Esophagus muscularis mucosa (tissue), 4 donors: ENCODE results near the gene MGST2. TPM values are rescaled to one million over a fixed set of nuclear protein-coding genes. Genes with fewer than 3 reads are reported as not detected.

Experiments
- DNase-seq: peaks from one replicate; pipeline ENCODE4 v3.0.0-alpha.2; 2017; ENCODE audit errors: extremely low spot score
- H3K27ac ChIP-seq, 4 donors: fragments of 200-600 bp; sonication (generic); replicated peaks in 1 of 4; 1 replicate in 3 of 4; 2 replicates in 1 of 4; pipeline ENCODE4 v1.5.1; 2016 to 2019; ENCODE audit warnings: mild to moderate bottlenecking in 1 of 4
- H3K27me3 ChIP-seq, 4 donors: fragments of 200-600 bp; sonication (generic); one replicate each; pipeline versions ENCODE4 v1.5.1 to v1.6.0; 2016 to 2019
- H3K36me3 ChIP-seq, 4 donors: fragments of 200-600 bp; sonication (generic); one replicate each; pipeline ENCODE4 v1.5.1; 2016 to 2019
- H3K4me1 ChIP-seq, 4 donors: fragments of 200-600 bp; sonication (generic); one replicate each; pipeline ENCODE4 v1.5.1; 2016 to 2019
- H3K4me3 ChIP-seq, 4 donors: fragments of 200-600 bp; sonication (generic); 1 replicate in 2 of 4; 2 replicates in 2 of 4; pipeline ENCODE4 v1.5.1; 2016 to 2019; ENCODE audit warnings: mild to moderate bottlenecking in 4 of 4, moderate library complexity in 1 of 4
- H3K9me3 ChIP-seq, 4 donors: fragments of 200-600 bp; sonication (generic); 1 replicate in 3 of 4; 2 replicates in 1 of 4; pipeline ENCODE4 v1.5.1; 2016 to 2019
- EP300 ChIP-seq: sonication (generic); formaldehyde crosslinking; IDR thresholded peaks from one replicate; pipeline ENCODE4 v1.6.1; 2017; ENCODE audit warnings: antibody characterized with exemption
- POLR2A ChIP-seq: fragments of 450-650 bp; IDR thresholded peaks from one replicate; pipeline ENCODE4 v1.6.1; 2017; ENCODE audit warnings: antibody characterized with exemption, moderate library complexity, mild to moderate bottlenecking, low read depth
- POLR2AphosphoS5 ChIP-seq, 2 donors: sonication (generic); formaldehyde crosslinking; IDR thresholded peaks; one replicate each; pipeline ENCODE4 v1.6.1; 2017; ENCODE audit warnings: antibody characterized with exemption in 2 of 2
- WGBS: methylation state at CpG from one replicate; pipeline ENCODE4 v1.1.5; 2018; 5-methylcytosine and 5-hydroxymethylcytosine counted together
- intact Hi-C: fragments of 100-400 bp; cut with DNase I; formaldehyde crosslinking; loops from one replicate; pipeline ENCODE4 v1.15.1; 2023
- total RNA-seq, 4 donors: library from RNA; depleted of rRNA; stranded (reverse); fragments of >200 nt; gene quantifications; one replicate each; pipeline versions ENCODE4 v1.1.0 to v1.2.1, GENCODE V29; 2016
- TF ChIP-seq, protein P1 (sequence below), 3 experiments: fragments of 200-600 bp in 2 of 3; fragments of 450-650 bp in 1 of 3; sonication (generic) in 2 of 3; IDR thresholded peaks; one replicate each; pipeline ENCODE4 v1.5.1; 2017 to 2019; ENCODE audit warnings: antibody characterized with exemption in 3 of 3, mild to moderate bottlenecking in 2 of 3, moderate library complexity in 1 of 3

MGST2 gene
- total RNA-seq, 4 donors from 2014 or later = 28.7 to 39.7 (median 34.2) TPM

DNA sequence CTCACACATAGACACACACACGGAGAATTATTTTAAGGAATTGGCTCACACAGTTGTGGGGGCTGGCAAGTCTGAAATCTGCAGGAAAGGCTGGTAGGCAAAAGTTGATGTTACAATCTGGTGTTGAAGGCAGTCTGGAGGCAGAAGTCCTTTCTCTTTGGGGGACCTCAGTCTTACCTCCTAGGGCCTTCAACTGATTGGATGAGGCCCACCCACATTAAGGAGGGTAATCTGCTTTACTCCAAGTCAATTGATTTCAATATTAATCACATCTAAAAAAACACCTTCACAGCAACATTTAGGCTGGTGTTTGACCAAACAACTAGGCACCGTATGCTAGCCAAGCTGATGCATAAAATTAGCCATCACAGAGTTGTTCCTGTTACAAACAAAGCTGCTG, 10.7 kb downstream of the MGST2 start:
- intact Hi-C loops = no loop called here
- 96% methylated on average over 2 of the region's 2 CpGs for WGBS
- Histone ChIP-seq H3K36me3 (peaks cover 0 to 36% (median 21%) of the 10 kb centered on the region in 4 donors), H3K4me1 (peaks cover 0 to 3% (median 0%) of the 10 kb centered on the region in 4 donors), H3K27me3 (no peaks in the 10 kb centered on the region), H3K4me3 (no peak overlapping the region), H3K9me3 (no peaks in the 10 kb centered on the region), H3K27ac (no peak overlapping the region)
- no peak for DNase-seq
- no peak for TF ChIP-seq POLR2A

DNA sequence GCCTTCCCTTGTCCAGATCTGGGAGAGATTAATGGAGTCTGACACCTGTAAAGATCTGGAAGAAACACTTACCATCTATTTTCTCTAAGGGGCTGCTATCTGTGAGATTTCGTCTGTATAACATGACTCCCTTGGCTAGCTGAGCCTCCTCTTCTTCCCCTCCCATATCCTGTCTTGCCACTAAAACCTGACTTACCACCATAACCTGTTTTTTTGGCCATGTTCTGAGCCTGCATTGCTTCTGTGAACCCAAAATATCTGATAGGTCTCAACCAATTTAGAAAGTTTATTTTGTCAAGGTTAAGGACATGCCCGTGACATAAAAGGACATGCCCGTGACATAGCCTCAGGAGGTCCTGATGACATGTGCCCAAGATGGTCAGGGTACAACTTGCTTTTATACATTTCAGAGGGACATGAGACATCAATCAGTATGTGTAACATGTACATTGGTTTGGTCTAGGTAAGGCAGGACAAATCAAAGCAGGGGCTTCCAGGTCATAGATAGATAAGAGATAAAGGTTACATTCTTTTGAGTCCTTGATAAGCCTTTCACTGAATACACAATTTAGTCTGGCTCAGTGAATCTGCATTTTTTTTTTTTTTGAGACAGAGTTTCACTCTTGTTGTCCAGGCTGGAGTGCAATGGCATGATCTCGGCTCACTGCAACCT, 11.4 kb downstream of the MGST2 start:
- WGBS = 87% methylated on average over 4 of the region's 4 CpGs
- peaks cover 3 to 4% (median 4%) of the 10 kb centered on the region in 4 donors for H3K4me1 ChIP-seq
- H3K36me3 ChIP-seq = peaks cover 0 to 31% (median 20%) of the 10 kb centered on the region in 4 donors
- H3K27me3 ChIP-seq = no peaks in the 10 kb centered on the region
- TF ChIP-seq EP300 = no peak
- TF ChIP-seq, protein P1, sequence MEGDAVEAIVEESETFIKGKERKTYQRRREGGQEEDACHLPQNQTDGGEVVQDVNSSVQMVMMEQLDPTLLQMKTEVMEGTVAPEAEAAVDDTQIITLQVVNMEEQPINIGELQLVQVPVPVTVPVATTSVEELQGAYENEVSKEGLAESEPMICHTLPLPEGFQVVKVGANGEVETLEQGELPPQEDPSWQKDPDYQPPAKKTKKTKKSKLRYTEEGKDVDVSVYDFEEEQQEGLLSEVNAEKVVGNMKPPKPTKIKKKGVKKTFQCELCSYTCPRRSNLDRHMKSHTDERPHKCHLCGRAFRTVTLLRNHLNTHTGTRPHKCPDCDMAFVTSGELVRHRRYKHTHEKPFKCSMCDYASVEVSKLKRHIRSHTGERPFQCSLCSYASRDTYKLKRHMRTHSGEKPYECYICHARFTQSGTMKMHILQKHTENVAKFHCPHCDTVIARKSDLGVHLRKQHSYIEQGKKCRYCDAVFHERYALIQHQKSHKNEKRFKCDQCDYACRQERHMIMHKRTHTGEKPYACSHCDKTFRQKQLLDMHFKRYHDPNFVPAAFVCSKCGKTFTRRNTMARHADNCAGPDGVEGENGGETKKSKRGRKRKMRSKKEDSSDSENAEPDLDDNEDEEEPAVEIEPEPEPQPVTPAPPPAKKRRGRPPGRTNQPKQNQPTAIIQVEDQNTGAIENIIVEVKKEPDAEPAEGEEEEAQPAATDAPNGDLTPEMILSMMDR (IDR thresholded peaks at IDR 0.05) = no peak
- TF ChIP-seq POLR2AphosphoS5 (IDR thresholded peaks at IDR 0.05) = no peak
- no peak for TF ChIP-seq POLR2A
- intact Hi-C loops = no loop called here
- no peaks in the 10 kb centered on the region for H3K9me3 ChIP-seq
- no peak for DNase-seq
- H3K27ac ChIP-seq = no peak overlapping the region
- H3K4me3 ChIP-seq = no peak overlapping the region

DNA sequence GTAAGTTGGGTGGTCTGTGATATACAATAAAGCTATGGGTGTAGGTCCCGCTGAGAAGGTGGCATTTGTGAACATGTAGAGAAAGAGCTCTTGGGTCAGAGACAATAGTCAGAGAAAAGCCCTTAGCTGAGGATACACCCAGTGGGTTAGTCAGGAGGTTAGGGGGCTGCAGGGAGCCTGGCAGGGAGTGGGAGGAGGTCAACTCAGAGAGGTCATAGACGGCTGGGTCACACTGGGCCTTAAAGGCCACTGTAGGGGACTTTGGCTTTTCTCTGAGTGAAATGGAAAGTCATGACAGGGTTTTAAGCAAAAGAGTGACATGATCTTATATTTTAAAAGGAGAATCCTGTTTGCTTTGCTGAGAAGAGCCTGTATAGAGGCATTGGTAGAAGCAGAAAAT, 16.7 kb downstream of the MGST2 start:
- intact Hi-C loops = no loop called here
- TF ChIP-seq, protein P1 (IDR thresholded peaks at IDR 0.05) = no peak
- TF ChIP-seq POLR2AphosphoS5 (IDR thresholded peaks at IDR 0.05) (no peak), EP300 (no peak), POLR2A (no peak)
- peak overlapping the region in 1 of 4 donors; percentile 29 for H3K27ac ChIP-seq
- DNase-seq = no peak
- H3K36me3 ChIP-seq = peaks cover 0 to 45% (median 25%) of the 10 kb centered on the region in 4 donors
- no peaks in the 10 kb centered on the region for H3K27me3 ChIP-seq
- H3K9me3 ChIP-seq = no peaks in the 10 kb centered on the region
- WGBS = 73% methylated on average over 2 of the region's 2 CpGs
- H3K4me3 ChIP-seq = no peak overlapping the region
- H3K4me1 ChIP-seq = peaks cover 33 to 38% (median 36%) of the 10 kb centered on the region in 4 donors

DNA sequence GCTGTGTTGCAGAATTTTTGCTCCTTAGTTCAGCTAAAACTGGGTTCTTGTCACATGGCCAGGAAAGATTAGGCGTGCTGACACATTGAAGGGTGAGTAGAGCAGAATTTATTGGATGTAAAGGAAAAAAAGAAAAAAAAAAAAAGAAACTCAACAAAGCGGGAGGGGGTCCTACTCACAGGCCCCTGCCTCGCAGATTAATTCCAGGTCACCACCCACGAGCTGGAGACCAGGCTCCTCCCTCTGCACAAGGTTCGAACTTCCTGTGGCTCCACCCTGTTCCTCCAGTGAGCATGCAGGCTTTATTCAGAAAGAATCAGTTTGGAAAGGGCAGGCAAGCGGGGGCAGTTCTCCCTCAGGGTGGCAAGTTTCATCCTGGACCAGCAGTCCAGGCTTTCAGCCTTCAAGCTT, 17.1 kb downstream of the MGST2 start:
- peaks cover 0 to 45% (median 25%) of the 10 kb centered on the region in 4 donors for H3K36me3 ChIP-seq
- TF ChIP-seq POLR2A = no peak
- TF ChIP-seq, protein P1 (IDR thresholded peaks at IDR 0.05) = no peak
- TF ChIP-seq POLR2AphosphoS5 (IDR thresholded peaks at IDR 0.05) = no peak
- TF ChIP-seq EP300 = no peak
- peak overlapping the region in 2 of 4 donors; percentile 3 to 29 for H3K27ac ChIP-seq
- intact Hi-C loops = no loop called here
- no peak for DNase-seq
- 42% methylated on average over 6 of the region's 6 CpGs for WGBS
- H3K4me1 ChIP-seq = peaks cover 35 to 42% (median 38%) of the 10 kb centered on the region in 4 donors
- H3K9me3 ChIP-seq = no peaks in the 10 kb centered on the region
- no peaks in the 10 kb centered on the region for H3K27me3 ChIP-seq
- no peak overlapping the region for H3K4me3 ChIP-seq

DNA sequence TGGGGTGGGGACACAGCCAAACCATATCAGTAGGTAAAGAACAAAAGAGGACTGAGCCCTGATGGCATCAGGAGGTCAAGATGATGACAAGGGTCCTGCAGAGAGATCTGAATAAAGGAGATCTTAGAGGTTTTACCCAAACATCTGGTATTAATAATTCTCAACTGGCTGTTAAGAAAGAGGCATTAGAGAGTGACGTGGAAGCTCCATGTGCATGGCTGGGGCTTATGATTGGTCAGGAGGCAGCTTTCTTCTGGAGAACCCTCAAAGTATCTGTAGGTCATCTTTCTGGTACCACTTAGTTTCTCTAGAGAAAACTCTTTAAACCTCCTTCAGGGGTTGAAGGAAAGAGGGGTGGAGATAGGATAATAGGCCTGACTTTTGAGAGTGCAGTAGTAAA, 18.7 kb downstream of the MGST2 start:
- Histone ChIP-seq H3K36me3 (peaks cover 0 to 34% (median 12%) of the 10 kb centered on the region in 4 donors), H3K27ac (no peak overlapping the region), H3K9me3 (no peaks in the 10 kb centered on the region), H3K4me1 (peaks cover 35 to 43% (median 38%) of the 10 kb centered on the region in 4 donors), H3K27me3 (no peaks in the 10 kb centered on the region), H3K4me3 (no peak overlapping the region)
- no peak for DNase-seq
- WGBS = 100% methylated on average over 1 of the region's 1 CpG
- intact Hi-C loops = no loop called here
- no peak for TF ChIP-seq POLR2AphosphoS5 (IDR thresholded peaks at IDR 0.05)
- no peak for TF ChIP-seq EP300
- TF ChIP-seq, protein P1 (IDR thresholded peaks at IDR 0.05) = no peak
- no peak for TF ChIP-seq POLR2A
